IPS-18c (cell line): Measurements from ENCODE around the gene SLC35E2B.

Experiments
- H3K4me3 ChIP-seq: 2 replicates; pipeline ENCODE4 v1.7.0; 2013; ENCODE audit warnings: low read depth, mild to moderate bottlenecking, low read length, moderate library complexity; ENCODE audit not compliant: insufficient read depth
- H3K9me3 ChIP-seq: one replicate; pipeline ENCODE4 v1.6.1; 2013; ENCODE audit warnings: mild to moderate bottlenecking, low read length, moderate library complexity; ENCODE audit not compliant: control insufficient read depth, insufficient read depth

SLC35E2B gene

GRCh38 chr1:1609822-1610485, 82.6 kb downstream of the SLC35E2B start:
- H3K4me3 ChIP-seq: no peak overlapping the region
- H3K9me3 ChIP-seq: no peaks in the 10 kb centered on the region
